CD4-positive, CD25-positive, alpha-beta regulatory T cell (primary cell): ENCODE results near the gene AURKB. TPM values are rescaled to one million over a fixed set of nuclear protein-coding genes. Genes with fewer than 3 reads are reported as not detected.
"Not testable (repeated sequence)": the region's sequence is repeated elsewhere in the genome, so short reads cannot be mapped to it uniquely, and the experiment has no call there.

Experiments
- ATAC-seq, 2 donors: fragments of 150-1000 bp; cut with Tn5 transposase; one replicate each; pipeline ENCODE4 v1.10.0; 2021; ENCODE audit warnings: low read depth in 2 of 2, moderate number of reproducible peaks in 2 of 2, moderate library complexity in 1 of 2
- DNase-seq, 3 donors: peaks; one replicate each; pipeline versions ENCODE4 v3.0.0 to v3.0.0-alpha.2; 2012 to 2022; ENCODE audit warnings: mixed read lengths in 1 of 3
- H3K27ac ChIP-seq: one replicate; pipeline ENCODE4 v1.7.0; 2013; ENCODE audit warnings: mild to moderate bottlenecking, low read length; ENCODE audit not compliant: insufficient read depth, poor library complexity, severe bottlenecking
- H3K27me3 ChIP-seq: one replicate; pipeline ENCODE4 v1.7.0; 2013; ENCODE audit warnings: low read length; ENCODE audit not compliant: control insufficient read depth, insufficient read depth
- H3K36me3 ChIP-seq: one replicate; pipeline ENCODE4 v1.7.0; 2013; ENCODE audit warnings: mild to moderate bottlenecking, low read length, moderate library complexity; ENCODE audit not compliant: control insufficient read depth, insufficient read depth
- H3K4me1 ChIP-seq: 2 replicates; pipeline ENCODE4 v1.7.0; 2013; ENCODE audit warnings: mild to moderate bottlenecking, low read length; ENCODE audit not compliant: insufficient read depth, control insufficient read depth, poor library complexity, severe bottlenecking
- H3K4me3 ChIP-seq: one replicate; pipeline ENCODE4 v1.7.0; 2013; ENCODE audit warnings: low read depth, mild to moderate bottlenecking, low read length, moderate library complexity
- H3K9me3 ChIP-seq, 2 experiments: 1 replicate in 1 of 2; 2 replicates in 1 of 2; pipeline ENCODE4 v1.7.0; 2013; ENCODE audit warnings: low read length in 2 of 2, mild to moderate bottlenecking in 1 of 2, moderate library complexity in 1 of 2; ENCODE audit not compliant: control insufficient read depth in 2 of 2
- H3K27ac Mint-ChIP-seq, 3 donors: one replicate each; pipeline ENCODE4 v1.8.0; 2020 to 2022; ENCODE audit warnings: mild to moderate bottlenecking in 3 of 3, mixed read lengths in 3 of 3, moderate library complexity in 2 of 3
- H3K27me3 Mint-ChIP-seq: one replicate; pipeline ENCODE4 v1.8.0; 2022; ENCODE audit warnings: mild to moderate bottlenecking, mixed read lengths
- H3K36me3 Mint-ChIP-seq: one replicate; pipeline ENCODE4 v1.8.0; 2020; ENCODE audit warnings: mixed read lengths
- H3K4me1 Mint-ChIP-seq, 4 donors: one replicate each; pipeline ENCODE4 v1.8.0; 2020 to 2022; ENCODE audit warnings: mixed read lengths in 4 of 4, mild to moderate bottlenecking in 1 of 4
- H3K4me3 Mint-ChIP-seq, 4 donors: one replicate each; pipeline ENCODE4 v1.8.0; 2020 to 2022; ENCODE audit warnings: mild to moderate bottlenecking in 4 of 4, mixed read lengths in 4 of 4, moderate library complexity in 3 of 4
- H3K9me3 Mint-ChIP-seq, 7 donors: one replicate each; pipeline ENCODE4 v1.8.0; 2020 to 2022; ENCODE audit warnings: mixed read lengths in 7 of 7, mild to moderate bottlenecking in 3 of 7, moderate library complexity in 2 of 7
- polyA plus RNA-seq, 4 donors: library from polyadenylated mRNA; unstranded; fragments of 300-500 nt; fragmentation: Illumina TruSeq; gene quantifications; one replicate each; pipeline ENCODE4 v1.2.3, GENCODE V29; 2021
- total RNA-seq: library from RNA; stranded (reverse); gene quantifications from one replicate; pipeline ENCODE4 v1.2.3, GENCODE V29; 2022

Gene AURKB
- total and polyA plus RNA-seq, 5 donors from 2014 or later, result 1.5 to 5.3 (median 3.5) TPM

GRCh38 chr17:8223356-8224126 lies 13.2 kb upstream of the AURKB start:
- peak; percentile 34 to 75 (median 46) for DNase-seq
- Histone ChIP-seq H3K4me3 (peak overlapping the region; percentile 98), H3K9me3 (no peaks in the 10 kb centered on the region), H3K27me3 (no peaks in the 10 kb centered on the region), H3K36me3 (peaks cover 20% of the 10 kb centered on the region), H3K27ac (peak overlapping the region; percentile 96), H3K4me1 (peaks cover 44% of the 10 kb centered on the region)
- peaks cover 42% of the 10 kb centered on the region for H3K36me3 Mint-ChIP-seq
- H3K27ac Mint-ChIP-seq, result peak overlapping the region; percentile 98
- H3K9me3 Mint-ChIP-seq, result peaks cover 0 to 24% (median 0%) of the 10 kb centered on the region in 7 donors
- H3K4me3 Mint-ChIP-seq, result peak overlapping the region; percentile 92 to 97 (median 94)
- H3K4me1 Mint-ChIP-seq, result peaks cover 24 to 69% (median 49%) of the 10 kb centered on the region in 4 donors
- H3K27me3 Mint-ChIP-seq, result peaks cover 26% of the 10 kb centered on the region
- peak in 1 of 2 donors; percentile 5 for ATAC-seq

GRCh38 chr17:8222630-8223355 lies 12.4 kb upstream of the AURKB start:
- peak overlapping the region; percentile 96 for H3K27ac ChIP-seq
- peak overlapping the region; percentile 98 for H3K4me3 ChIP-seq
- peaks cover 44% of the 10 kb centered on the region for H3K4me1 ChIP-seq
- peak; percentile 49 to 51 for ATAC-seq
- no peaks in the 10 kb centered on the region for H3K27me3 ChIP-seq
- Mint-ChIP-seq H3K4me3 (peak overlapping the region; percentile 92 to 97 (median 94)), H3K4me1 (peaks cover 24 to 71% (median 49%) of the 10 kb centered on the region in 4 donors), H3K36me3 (peaks cover 36% of the 10 kb centered on the region), H3K9me3 (peaks cover 0 to 24% (median 0%) of the 10 kb centered on the region in 7 donors), H3K27ac (peak overlapping the region; percentile 97 to 98 (median 98)), H3K27me3 (peaks cover 26% of the 10 kb centered on the region)
- peak; percentile 80 to 93 (median 89) for DNase-seq
- H3K36me3 ChIP-seq, result peaks cover 13% of the 10 kb centered on the region
- H3K9me3 ChIP-seq, result no peaks in the 10 kb centered on the region

- Mint-ChIP-seq H3K36me3 (peaks cover 31% of the 10 kb centered on the region), H3K4me3 (peak overlapping the region; percentile 92 to 97 (median 94)), H3K27ac (peak overlapping the region; percentile 97 to 98 (median 98)), H3K4me1 (peaks cover 21 to 67% (median 46%) of the 10 kb centered on the region in 4 donors), H3K9me3 (peaks cover 0 to 24% (median 0%) of the 10 kb centered on the region in 7 donors), H3K27me3 (peaks cover 26% of the 10 kb centered on the region)
- Histone ChIP-seq H3K4me1 (peaks cover 44% of the 10 kb centered on the region), H3K27ac (peak overlapping the region; percentile 96), H3K4me3 (peak overlapping the region; percentile 98), H3K9me3 (no peaks in the 10 kb centered on the region), H3K27me3 (no peaks in the 10 kb centered on the region), H3K36me3 (peaks cover 8% of the 10 kb centered on the region)
- DNase-seq, result peak in 1 of 3 donors; percentile 90
- ATAC-seq, result peak; percentile 40 to 41
Observed at GRCh38 chr17:8222380-8222629, 11.9 kb upstream of the AURKB start.

GRCh38 chr17:8221663-8222379 lies 11.4 kb upstream of the AURKB start:
- H3K4me1 ChIP-seq, result peaks cover 41% of the 10 kb centered on the region
- peak overlapping the region; percentile 92 to 97 (median 94) for H3K4me3 Mint-ChIP-seq
- DNase-seq, result peak; percentile 77 to 95 (median 90)

GRCh38 chr17:8220783-8221662 lies 10.6 kb upstream of the AURKB start:
- Mint-ChIP-seq H3K27me3 (peaks cover 26% of the 10 kb centered on the region), H3K36me3 (peaks cover 19% of the 10 kb centered on the region), H3K4me3 (peak overlapping the region; percentile 92 to 97 (median 94)), H3K9me3 (peaks cover 0 to 22% (median 0%) of the 10 kb centered on the region in 7 donors), H3K4me1 (peaks cover 11 to 54% (median 36%) of the 10 kb centered on the region in 4 donors), H3K27ac (peak overlapping the region; percentile 97 to 98 (median 98))
- Histone ChIP-seq H3K36me3 (peaks cover 3% of the 10 kb centered on the region), H3K9me3 (no peaks in the 10 kb centered on the region), H3K4me1 (peaks cover 39% of the 10 kb centered on the region), H3K27me3 (no peaks in the 10 kb centered on the region), H3K27ac (peak overlapping the region; percentile 96), H3K4me3 (peak overlapping the region; percentile 98)
- DNase-seq (peak; percentile 76 to 88 (median 85)), ATAC-seq (peak; percentile 6 to 8)

More at GRCh38 chr17:8221663-8222379, 11.4 kb upstream of the AURKB start:
- Mint-ChIP-seq H3K4me1 (peaks cover 16 to 62% (median 42%) of the 10 kb centered on the region in 4 donors), H3K36me3 (peaks cover 27% of the 10 kb centered on the region), H3K27ac (peak overlapping the region; percentile 97 to 98 (median 98)), H3K27me3 (peaks cover 26% of the 10 kb centered on the region), H3K9me3 (peaks cover 0 to 24% (median 0%) of the 10 kb centered on the region in 7 donors)
- peak overlapping the region; percentile 98 for H3K4me3 ChIP-seq
- peak; percentile 63 to 65 for ATAC-seq
- no peaks in the 10 kb centered on the region for H3K27me3 ChIP-seq
- peak overlapping the region; percentile 96 for H3K27ac ChIP-seq
- peaks cover 3% of the 10 kb centered on the region for H3K36me3 ChIP-seq
- H3K9me3 ChIP-seq, result no peaks in the 10 kb centered on the region

- Mint-ChIP-seq H3K4me1 (peaks cover 0 to 19% (median 16%) of the 10 kb centered on the region in 4 donors), H3K4me3 (peak overlapping the region in 2 of 4 donors; percentile 66 to 69)
- not testable (repeated sequence) for H3K27me3 Mint-ChIP-seq, H3K36me3 ChIP-seq, H3K36me3 Mint-ChIP-seq, H3K4me3 ChIP-seq, H3K27ac Mint-ChIP-seq, H3K27me3 ChIP-seq, DNase-seq, H3K9me3 Mint-ChIP-seq, H3K9me3 ChIP-seq, ATAC-seq, H3K27ac ChIP-seq
- H3K4me1 ChIP-seq, result peaks cover 12% of the 10 kb centered on the region
Observed at GRCh38 chr17:8214000-8214399, 3.6 kb upstream of the AURKB start.
